GM13977 (cell line): ENCODE results near the gene HMX1.

Experiments
- DNase-seq: peaks from one replicate; pipeline ENCODE4 v3.0.0; 2012; ENCODE audit warnings: low spot score
- in situ Hi-C: fragments of 300-500 bp; cut with MboI; formaldehyde crosslinking; loops from one replicate; pipeline ENCODE4 v1.12.0; 2022; ENCODE audit warnings: low sequenced_read_pairs, low pct_unique_long_range_greater_than_20kb, mixed read lengths, inconsistent platforms; ENCODE audit not compliant: unreplicated experiment
- TF ChIP-seq, protein P1 (sequence below): IDR thresholded peaks from 2 replicates; pipeline ENCODE4 v1.5.1; 2012; ENCODE audit warnings: mild to moderate bottlenecking, control low read depth; ENCODE audit not compliant: insufficient read depth; ENCODE audit errors: extremely low read depth, missing control alignments

Gene HMX1

DNA sequence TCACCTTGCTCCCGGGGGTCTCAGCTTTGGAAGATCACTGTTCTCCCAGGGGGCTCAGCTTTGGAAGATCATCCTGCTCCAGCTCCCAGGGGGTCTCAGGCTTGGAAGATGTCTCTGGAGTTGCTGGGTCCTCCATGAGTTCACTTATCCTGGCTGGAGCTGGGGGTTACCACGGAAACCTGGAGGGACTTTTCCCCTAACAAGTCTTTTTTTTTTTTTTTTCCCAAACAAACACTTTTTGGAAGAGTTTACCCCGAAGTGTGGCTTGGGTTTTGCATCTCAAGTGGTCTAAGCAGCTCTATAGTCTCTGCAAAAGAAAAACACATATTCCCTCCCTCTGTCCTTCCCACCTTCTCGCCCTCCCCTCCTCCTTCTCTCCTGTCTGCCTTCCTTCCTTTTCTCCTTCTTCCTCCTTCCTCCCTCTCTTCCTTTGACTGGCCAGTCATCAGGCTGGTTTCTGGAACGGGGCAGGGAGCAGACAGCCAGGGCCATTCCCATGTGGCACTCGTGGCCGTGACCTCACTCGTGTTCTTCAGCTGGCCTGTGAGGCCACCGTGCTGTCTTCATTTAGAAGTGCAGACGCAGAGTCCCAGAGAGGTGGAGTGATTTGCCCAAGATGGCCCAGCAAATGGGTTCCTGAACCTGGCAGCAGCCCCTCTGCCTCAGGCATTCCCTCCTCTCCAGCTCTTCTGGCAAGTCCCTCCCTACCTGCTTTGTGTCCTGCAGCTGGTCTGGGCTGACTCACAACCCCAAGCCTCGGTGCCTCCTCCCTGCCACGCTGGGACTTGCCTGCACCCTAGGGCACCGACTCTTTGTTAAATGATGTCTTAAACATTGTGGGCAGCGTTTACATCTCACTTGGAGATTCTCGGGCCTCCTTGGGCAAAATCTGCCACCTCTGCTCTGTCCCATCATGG is 25.9 kb upstream of the HMX1 start:
- in situ Hi-C loops, result no loop called here

DNA sequence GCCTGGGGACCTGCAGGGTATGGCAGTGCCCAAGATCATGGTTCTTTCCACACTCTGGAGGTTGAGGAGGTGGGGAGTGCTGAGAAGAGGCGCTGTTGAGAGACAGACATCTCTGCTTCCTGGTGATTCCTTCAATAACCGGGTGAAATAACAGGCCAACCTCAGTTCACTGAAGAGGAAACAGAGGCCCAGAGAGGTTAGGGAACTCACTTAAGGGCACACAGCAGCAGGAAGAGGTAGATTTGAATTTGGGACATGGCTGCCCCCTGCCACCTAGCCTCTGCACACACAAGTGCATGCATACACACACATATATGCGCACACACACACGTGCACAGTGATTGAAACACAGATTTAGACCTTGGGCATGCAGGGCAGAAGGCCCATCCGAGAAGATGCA is 24.9 kb upstream of the HMX1 start:
- in situ Hi-C loops, result no loop called here
- DNase-seq, result no peak
- TF ChIP-seq, protein P1, sequence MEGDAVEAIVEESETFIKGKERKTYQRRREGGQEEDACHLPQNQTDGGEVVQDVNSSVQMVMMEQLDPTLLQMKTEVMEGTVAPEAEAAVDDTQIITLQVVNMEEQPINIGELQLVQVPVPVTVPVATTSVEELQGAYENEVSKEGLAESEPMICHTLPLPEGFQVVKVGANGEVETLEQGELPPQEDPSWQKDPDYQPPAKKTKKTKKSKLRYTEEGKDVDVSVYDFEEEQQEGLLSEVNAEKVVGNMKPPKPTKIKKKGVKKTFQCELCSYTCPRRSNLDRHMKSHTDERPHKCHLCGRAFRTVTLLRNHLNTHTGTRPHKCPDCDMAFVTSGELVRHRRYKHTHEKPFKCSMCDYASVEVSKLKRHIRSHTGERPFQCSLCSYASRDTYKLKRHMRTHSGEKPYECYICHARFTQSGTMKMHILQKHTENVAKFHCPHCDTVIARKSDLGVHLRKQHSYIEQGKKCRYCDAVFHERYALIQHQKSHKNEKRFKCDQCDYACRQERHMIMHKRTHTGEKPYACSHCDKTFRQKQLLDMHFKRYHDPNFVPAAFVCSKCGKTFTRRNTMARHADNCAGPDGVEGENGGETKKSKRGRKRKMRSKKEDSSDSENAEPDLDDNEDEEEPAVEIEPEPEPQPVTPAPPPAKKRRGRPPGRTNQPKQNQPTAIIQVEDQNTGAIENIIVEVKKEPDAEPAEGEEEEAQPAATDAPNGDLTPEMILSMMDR, result no peak

More for the DNA sequence above, 25.9 kb upstream of the HMX1 start:
- DNase-seq, result no peak
- TF ChIP-seq, protein P1, result no peak

DNA sequence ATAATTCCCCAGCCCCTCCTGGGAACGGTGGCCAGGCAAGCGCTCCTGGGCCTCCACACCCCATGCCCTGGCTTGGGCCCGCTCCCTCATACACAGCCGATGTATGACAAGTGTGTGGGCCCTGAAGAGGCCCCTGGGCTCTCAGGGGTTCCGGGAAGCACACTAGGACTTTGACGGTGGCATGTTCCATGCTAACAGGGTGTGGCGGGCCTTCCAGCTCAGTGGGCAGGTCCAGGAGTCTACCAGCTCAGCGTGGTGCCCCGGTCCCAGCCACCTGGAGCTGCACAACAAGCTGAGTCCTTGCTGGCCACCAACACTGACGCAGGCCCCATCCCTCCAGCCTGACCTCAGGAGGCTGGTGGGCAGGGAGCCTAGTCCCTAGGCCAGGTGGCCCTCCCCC is 24.4 kb upstream of the HMX1 start:
- DNase-seq, result no peak

DNA sequence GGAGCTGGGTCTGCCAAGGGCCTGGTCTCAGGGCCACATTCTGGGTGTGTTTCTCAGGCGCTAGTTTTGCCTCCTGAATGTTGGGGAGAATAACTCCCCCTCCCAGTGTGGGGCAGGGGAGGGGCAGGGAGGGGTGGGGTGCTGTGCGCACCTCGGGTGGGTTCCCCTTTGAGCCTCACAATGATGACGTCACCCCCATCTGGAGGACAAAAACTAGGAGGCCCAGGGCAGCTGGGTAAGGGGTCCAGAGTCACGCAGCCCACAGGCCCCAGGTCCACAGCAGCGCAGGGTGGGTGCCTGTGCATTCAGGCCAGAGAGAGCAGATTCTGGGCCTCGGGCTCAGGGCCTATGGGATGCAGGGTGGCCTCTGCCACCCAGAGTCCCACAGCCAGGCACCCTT is 23.7 kb upstream of the HMX1 start:
- TF ChIP-seq, protein P1, result no peak
- in situ Hi-C loops, result no loop called here
- no peak for DNase-seq

More for the DNA sequence above, 24.4 kb upstream of the HMX1 start:
- TF ChIP-seq, protein P1, result no peak
- in situ Hi-C loops, result no loop called here

DNA sequence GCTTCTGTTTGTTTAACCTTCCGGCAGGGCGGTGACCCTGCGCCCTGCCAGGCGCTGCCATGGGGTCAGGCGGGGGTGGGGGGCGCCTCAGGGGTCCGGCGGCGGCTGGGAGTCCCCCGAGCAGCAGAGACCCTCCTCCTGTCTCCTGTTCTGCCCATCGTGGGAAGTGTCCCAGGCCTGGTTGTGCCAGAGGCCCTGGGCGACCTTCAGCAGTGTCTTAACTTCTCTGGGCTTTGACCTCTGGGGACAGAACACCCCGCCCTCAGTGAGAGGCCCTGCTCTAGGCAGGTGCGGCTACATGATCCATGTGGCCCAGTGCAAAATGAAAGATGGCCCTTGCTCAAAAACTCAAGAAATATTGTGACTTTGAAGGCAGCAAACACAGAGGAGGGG is 22.8 kb upstream of the HMX1 start:
- TF ChIP-seq, protein P1, result no peak
- no peak for DNase-seq
- in situ Hi-C loops, result no loop called here

DNA sequence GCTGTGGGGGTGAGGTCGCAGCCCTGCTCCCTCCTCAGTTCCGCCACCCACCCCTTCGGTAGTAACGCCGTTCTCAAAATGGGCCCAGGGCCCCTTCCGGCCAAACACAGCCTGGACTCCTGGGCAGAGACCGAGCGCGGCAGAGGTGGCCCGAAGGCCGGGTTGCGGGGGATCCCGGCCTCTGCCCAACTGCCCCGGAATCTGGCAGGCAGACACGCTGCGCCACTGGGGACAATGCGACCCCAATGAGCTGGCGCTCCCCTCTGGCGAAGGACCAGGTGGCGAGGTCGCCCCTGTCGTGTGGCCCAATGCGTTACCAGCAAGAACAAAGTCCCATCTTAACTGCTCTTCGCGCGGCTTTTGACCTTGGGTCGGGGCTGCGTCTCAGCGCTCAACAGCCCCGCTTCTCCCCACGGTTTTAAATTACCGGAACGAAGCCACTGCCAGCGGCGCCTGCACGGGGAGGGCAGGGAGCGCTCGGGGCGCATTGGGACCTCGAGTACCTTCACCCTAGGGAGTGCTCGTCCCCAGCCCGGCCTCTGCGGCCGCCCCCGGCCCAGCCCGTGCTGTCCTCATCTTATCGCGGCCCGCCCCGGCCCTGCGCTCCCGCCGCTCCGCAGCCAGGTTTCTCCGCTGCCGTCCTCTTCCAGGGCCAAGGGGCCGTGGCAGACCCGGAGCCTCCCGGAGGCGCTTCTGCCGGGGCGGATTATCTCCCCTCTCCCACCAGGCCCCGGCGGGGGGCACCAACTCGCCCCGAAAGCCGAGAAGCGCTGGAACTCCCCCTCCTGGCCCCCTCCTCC is 22.2 kb upstream of the HMX1 start:
- TF ChIP-seq, protein P1, result no peak
- in situ Hi-C loops, result no loop called here
- no peak for DNase-seq
